Measurements from ENCODE around the gene GRAMD1A.

DNA sequence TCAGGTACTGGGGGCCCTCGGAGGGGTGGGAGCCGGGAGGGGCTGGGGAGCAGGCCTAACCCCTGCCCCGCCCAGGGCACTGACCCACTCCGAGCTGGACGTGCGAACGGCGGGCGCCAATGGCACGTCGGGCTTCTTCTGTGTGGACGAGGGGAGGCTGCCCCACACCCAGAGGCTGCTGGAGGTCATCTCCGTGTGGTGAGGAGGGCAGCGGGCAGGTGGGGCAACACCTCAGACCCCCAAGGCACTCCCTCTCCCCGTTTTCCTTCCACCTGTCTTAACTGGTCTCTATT lies 59.6 kb downstream of the GRAMD1A start:
- TF ChIP-seq, protein P1, sequence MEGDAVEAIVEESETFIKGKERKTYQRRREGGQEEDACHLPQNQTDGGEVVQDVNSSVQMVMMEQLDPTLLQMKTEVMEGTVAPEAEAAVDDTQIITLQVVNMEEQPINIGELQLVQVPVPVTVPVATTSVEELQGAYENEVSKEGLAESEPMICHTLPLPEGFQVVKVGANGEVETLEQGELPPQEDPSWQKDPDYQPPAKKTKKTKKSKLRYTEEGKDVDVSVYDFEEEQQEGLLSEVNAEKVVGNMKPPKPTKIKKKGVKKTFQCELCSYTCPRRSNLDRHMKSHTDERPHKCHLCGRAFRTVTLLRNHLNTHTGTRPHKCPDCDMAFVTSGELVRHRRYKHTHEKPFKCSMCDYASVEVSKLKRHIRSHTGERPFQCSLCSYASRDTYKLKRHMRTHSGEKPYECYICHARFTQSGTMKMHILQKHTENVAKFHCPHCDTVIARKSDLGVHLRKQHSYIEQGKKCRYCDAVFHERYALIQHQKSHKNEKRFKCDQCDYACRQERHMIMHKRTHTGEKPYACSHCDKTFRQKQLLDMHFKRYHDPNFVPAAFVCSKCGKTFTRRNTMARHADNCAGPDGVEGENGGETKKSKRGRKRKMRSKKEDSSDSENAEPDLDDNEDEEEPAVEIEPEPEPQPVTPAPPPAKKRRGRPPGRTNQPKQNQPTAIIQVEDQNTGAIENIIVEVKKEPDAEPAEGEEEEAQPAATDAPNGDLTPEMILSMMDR (IDR thresholded peaks at IDR 0.05): no peak
- no peak for TF ChIP-seq POLR2A (IDR thresholded peaks at IDR 0.05)

Data from breast epithelium (tissue), 3 donors.